Stimulated activated CD8-positive, alpha-beta memory T cell treated with anti-CD3 and anti-CD28 coated beads, Interleukin-4, amount 100 ng/mL, for 1 hour (primary cell): ENCODE measurements around the gene HLA-DRA.
"Not testable (repeated sequence)": the region's sequence is repeated elsewhere in the genome, so short reads cannot be mapped to it uniquely, and the experiment has no call there.

Source experiments
- DNase-seq, 2 donors: peaks; one replicate each; pipeline ENCODE4 v3.0.0-alpha.2; 2020; ENCODE audit warnings: low read depth in 2 of 2, low spot score in 1 of 2

Gene HLA-DRA

DNA sequence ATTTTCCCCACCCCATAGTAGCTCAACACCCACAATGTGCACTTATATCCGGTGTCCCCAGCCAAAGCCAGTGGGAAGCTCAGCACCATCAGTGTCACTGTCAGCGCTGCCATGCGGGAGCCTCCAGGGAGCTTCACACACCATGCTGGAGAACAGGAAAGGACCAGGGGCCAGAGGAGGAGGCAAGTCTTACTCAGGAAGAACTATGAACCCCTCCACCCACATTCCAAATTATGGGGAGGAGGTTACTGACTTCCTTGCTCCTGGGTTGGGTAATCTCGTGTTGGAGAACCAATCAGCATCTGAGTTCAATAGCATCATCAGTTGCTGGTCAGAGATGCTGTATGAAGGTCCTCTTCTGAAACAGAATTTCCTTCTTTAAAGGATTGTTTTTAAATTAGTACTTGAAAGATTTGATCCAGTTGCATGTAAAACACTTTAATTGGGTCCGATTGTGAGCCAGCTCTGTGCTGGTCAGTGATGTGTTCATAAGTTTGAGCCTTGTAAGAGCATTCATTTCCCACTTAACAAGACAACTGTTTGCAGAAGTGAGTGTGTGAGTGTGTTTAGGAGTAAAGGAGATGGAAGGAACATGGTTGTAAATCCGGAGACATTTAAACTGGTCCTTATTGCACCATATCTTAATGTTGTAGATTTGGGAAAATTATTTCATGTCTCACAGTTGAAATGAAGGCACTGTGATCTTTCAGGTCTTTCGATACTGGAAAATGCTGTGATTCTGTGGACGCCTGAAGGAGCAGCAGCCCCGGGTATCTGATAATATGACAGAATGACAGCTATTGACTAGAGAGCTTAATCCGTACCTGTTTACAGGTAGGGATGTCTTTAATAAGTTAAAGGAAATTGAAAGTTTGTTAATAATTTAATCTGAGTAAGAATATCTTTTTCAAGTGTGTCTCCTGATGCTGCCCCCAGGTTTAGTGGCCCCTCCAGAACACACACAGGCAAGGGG is 34.0 kb downstream of the HLA-DRA start:
- DNase-seq = not testable (repeated sequence)

DNA sequence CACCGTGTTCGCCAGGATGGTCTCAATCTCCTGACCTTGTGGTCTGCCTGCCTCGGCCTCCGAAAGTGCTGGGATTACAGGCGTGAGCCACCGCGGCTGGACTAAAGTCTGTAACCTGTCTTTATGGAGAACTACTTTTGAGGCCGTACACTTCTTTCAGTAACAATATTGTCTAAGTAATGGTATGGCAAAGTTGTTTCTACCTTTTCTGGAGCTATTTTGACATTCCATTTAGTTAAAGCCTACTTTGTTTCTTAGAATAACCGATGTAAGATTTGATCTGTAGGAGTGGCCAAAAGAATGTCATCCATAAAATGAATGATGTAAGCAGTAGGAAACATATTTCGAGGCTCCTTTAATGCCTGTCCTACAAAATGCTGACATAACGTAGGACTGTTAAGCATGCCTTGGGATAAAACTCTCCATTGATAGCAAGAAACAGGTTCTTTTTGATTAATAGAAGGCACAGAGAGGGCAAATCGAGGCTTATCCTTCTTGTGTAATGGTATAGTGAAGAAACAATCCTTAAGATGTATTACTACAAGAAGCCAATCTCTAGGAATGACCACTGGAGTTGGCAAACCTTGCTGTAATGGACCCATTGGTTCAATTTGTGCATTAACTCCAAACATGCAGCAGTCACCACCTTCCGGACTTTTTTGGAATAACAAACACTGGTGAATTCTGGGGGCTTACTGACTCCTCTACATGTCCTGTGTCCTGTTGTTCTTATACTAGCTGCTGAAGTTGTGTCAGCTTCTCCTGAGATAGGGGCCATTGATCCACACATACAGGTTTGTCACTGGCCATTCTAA is 35.9 kb downstream of the HLA-DRA start:
- DNase-seq = no peak

- no peak for DNase-seq
Measured at GRCh38 chr6:32483968-32484613, 44.4 kb downstream of the HLA-DRA start.

GRCh38 chr6:32484614-32484998 is 44.9 kb downstream of the HLA-DRA start:
- DNase-seq = no peak

DNA sequence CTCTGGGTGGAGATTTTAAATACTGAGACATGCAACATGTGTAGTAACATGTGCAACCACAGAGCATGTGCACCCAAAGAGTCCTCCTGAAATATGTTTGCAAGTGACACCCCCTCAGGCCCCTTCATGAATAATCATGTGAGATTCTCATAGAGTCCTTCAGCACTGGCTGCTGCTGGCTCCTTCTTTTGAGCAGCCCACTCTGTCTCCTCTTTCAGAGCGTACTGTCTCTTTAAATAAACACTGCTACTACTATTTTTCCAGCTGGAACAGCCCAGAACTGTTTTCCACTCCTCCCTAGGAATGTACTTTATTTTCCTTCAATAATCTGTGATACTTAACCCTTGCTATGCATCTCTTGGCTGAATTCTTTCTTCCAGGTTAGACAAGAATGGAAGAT is 48.4 kb downstream of the HLA-DRA start:
- no peak for DNase-seq

DNA sequence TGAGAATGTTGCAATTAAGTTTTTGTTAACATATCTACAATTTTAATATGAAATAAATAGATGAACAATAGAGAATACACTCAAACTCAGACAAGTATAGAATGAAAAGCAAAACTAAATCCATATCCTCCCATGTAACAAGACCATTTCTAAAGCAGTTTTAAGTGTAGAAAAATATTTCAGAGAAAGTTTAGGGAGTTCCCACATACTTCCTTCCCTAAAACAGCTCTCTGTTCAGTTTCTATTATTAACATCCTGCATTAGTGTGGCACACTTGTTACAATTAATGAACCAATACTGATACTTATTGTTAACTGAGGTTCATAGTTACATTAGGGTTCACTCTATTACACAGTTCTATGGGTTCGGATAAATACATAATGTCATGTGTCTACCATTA is 52.0 kb downstream of the HLA-DRA start:
- no peak for DNase-seq

DNA sequence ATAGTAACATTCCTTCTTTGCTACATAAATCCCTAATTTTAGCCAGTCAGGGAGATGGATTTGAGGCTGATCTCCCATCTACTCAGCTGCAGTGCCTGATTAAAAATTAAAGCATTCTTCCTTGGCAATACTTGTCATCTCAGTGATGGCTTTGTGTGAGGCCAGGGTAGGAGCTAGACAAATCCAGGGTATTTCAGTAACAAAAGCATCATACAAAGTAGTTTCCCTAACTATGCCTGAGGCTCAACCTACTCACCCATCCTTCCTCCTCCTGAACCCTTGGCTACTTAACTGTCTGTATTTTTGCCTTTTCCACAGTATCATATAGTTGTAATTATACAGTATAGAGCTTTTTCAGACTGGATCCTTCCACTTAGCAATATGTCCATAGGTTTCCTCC is 52.7 kb downstream of the HLA-DRA start:
- no peak for DNase-seq
